ELR (cell line): ENCODE results near the gene BHLHE40.

ENCODE experiments used
- DNase-seq: peaks from one replicate; pipeline ENCODE4 v3.0.0-alpha.2; 2015; ENCODE audit warnings: low read depth

The BHLHE40 gene

DNA sequence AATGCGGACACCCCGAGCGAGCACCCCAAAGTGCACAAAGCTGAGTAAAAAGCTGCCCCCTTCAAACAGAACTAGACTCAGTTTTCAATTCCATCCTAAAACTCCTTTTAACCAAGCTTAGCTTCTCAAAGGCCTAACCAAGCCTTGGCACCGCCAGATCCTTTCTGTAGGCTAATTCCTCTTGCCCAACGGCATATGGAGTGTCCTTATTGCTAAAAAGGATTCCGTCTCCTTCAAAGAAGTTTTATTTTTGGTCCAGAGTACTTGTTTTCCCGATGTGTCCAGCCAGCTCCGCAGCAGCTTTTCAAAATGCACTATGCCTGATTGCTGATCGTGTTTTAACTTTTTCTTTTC is 5.3 kb downstream of the BHLHE40 start:
- DNase-seq: no peak

DNA sequence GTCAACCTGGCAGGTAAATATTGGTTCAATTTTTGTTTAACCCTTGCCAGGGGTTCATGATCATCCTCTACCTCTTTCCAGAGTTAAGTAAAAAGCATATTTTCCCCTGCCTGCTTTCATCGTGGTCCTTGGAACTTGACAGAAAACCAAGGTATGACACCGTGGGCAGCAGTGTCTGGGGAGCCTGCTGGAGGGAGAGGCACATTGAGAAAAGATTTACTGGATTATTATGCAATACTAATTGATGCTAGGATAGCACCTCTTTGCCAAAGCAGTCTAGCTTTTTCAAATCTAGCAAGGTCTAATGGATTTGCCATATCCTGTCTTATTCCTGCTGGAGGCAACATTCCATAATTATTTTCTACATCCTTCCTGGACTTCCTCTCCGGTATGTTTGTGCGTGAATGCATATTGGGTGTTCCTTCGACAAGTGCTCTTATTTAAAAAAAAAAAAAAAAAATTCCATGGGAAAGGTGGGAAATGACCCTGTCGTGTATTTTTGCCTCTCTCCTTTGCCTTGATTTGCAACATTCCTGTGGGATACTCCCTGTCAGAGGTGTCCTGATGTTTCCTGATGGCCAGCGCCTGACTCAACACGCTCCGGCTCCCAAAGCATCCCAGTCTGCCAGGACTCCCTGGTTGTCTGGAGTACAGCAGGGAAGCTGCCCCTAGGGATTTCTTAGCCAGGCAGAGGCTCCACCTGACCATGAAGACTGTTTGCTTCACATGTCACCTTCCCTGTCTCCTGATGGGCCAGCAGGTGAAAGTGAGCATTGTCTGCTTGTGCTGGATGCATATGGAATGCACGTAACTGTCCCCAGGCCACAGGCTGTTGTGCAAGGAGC is 6.3 kb downstream of the BHLHE40 start:
- DNase-seq: peak; percentile 79

DNA sequence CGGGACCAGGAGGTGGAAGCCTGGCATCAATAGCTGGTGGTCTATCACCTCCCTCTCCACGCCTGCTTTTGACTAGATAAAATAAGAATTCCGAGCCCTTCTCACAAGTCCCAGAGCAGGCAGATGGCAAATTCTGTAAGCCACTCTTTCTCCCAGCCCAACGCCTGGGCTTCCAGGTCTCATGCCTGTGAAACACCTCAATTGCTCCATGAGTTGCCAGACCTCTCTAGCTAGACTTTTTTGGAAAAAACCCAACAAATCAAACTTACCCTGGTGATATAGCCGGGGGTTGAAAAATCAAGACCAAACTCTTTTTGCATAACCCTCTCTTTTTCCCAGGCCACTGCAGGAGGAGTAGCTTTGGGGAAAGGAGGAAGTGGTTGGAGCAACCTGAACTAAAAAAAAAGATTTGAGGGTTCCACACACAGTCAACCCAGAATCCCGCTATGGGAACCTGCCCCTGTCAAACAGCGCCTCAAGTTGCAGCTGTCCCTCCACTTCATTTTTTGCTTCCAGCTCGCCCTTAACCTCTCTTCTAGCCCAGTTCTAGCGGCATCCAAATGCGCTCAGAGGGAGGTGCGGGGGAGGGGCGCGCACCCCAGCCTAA is 7.0 kb downstream of the BHLHE40 start:
- DNase-seq: peak; percentile 34

DNA sequence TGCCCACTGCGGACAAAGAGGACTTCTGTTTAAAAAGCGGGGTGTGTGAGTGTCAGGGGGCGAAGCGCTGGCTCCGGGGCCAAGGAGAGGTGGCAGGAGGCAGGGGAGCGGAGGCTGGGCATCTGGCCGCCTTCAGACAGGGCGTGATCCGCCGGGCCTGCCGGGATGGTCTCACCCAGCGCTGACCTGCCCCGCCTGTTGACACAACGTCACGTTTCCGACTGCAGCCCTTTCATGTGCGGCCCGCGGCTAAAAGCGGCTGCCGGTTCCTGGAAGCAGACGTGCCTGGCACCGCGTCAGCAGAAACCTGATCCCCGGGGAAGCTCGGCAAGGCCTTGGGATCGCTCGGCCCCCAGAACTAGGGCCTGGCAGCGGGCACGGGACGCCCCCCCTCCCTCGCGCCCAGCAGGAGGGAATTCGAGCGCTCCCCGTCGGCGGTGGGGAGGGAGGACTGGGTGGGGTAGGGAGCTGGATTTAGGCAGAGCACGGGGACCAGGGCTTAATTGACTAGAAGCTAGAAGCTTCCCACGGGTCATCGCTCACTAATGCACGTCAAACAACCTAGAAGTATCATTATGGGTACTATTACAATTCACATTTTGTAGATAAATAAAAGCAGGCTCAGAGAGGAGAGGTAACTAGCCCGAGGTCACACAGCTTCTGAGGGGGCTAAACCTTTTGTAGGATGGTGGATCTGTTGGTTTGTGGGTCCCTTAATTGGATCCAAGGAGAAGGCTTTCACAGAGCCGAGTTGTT is 7.7 kb downstream of the BHLHE40 start:
- peak; percentile 97 for DNase-seq

DNA sequence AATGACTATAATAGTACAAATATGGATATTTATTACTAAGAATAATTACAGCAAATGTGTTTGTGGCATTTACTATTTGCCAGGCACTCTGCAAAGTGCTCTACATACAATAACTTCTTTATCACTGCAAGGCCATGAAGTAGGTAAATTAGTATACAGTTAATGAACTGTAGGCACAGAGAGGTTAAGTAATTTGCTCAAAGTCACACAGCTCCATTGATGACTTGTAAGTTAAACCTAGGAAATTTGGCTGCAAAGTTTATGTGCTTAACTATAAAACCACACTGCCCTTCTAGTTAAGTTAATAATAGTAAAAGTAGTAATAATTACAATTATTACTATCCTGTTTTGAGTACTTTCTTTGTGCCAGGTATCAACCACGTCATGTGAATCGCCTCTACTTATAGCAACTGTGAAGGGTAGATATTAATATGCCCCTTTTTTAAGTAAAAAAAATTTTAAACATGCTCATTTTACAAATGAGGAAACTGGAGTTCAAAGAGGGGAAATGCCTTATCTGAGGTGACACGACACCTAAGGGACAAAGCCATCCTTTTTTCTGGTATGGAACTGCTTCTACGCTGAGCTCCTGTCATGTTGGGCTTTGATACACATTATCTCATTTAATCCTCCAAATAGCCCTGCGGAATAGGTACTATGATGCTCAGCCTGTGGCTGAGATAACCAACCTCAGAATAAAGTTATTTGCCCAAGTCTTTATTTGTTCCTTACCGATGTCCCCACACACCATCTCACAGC is 8.5 kb downstream of the BHLHE40 start:
- DNase-seq: no peak

DNA sequence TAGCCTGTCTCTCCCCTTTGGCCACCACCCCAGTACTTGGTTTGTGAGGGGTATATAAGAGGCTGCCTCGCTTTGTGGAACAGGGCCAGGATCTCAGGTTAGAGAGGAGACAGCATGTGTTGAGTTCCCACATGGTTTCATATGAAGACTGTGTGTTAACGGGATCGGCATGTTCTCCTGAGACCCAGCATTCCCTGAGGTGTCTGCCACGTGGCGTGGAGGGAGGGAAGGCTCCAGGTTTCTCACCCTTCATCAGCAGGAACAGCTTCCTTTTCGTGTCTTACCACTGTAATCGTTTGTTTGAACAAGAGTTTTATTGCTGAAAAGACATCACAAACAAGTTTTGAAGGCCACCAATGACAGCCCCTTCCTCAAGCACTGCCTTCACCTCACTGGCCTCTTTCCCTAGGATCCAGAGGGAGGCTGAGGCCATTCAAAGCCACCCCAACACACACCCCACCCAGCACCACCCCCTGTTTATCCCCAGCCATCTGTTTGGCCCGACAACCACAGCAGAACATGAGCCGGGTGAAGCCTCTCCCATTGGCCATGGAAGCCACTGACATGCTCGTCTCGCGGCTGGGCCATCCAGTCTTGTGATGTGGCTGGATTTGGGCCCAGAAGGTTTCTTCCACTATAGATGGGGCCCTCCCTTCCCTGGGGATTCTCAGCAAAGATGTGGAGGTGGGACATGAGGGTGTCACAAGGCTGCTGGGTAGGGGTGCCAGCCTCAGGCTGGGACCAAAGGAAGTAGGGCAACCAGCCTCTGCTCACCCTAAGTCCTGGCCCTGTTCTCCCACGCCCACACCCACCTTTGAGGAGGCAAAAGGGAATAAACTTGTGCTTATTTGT is 10.0 kb downstream of the BHLHE40 start:
- DNase-seq: no peak

DNA sequence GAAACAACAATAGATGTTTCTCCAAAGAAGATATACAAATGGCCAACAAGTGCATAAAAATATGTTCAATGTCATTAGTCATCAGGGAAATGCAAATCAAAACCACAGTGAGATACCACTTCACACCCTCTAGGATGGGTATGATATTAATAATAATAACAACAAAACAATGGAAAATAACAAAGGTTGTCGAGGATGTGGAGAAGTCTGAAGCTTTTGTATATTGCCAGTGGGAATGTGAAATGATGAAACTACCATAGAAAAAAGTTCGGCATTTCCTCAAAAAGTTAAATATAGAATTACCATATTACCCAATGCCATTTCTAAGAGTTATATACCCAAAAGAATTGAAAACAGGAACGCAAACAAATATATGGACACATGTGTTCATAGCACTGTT is 10.8 kb downstream of the BHLHE40 start:
- no peak for DNase-seq

DNA sequence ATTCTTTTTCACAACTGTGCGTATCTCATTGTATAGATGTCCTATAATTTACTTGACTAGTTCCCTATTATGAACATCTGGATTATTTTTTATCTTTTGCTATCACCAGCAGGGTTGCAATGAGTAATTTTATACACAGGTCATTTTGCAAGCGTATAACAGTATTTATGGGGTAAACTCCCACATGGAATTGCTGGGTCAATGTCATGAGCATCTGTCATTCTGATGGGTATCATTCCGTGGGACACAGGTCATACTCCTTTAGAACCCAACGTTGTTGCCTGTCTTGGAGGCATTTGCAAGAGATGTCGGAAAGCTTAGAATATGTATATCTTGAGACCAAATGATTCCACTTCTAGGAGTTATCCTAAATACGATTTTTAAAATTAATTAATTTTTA is 12.9 kb downstream of the BHLHE40 start:
- DNase-seq: no peak

DNA sequence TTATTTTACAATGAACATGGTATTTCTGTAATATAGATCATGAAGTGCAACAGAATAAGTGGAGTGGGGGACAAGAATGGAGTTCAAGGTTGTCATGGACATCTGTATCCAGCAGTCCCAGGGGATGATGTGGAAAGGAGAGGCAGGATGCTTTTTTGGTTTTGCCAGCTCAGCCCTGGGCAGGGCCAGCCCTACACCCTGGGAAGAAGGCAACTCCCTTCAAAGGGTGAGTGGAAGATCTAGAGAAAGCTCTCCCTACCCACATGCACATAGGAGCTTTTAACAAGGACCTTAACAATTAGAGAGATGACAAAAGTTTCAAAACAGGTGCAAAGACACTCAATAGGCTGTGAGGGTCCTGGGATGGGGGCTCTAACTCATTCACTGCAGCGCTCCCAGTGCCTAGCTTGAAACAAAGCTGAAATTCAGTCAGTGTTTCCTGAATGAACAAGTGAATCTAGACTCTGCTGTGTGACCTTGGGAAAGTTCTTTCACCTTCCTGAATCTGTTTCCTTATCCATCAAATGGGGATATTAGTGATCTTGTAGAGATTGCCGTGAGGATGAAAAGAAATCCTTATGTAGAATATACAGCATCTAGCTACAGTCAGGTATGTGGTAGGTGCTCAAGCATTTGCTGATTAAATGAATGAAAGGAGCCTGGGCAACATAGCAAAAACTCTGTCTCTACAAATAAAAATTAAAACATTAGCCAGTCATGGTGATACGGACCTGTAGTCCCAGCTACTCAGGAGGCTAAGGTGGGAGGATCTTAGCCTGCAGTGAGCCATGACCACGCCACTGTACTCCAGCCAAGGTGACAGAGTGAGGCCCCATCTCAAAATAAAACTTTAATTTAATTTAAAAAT is 14.3 kb downstream of the BHLHE40 start:
- DNase-seq: no peak

DNA sequence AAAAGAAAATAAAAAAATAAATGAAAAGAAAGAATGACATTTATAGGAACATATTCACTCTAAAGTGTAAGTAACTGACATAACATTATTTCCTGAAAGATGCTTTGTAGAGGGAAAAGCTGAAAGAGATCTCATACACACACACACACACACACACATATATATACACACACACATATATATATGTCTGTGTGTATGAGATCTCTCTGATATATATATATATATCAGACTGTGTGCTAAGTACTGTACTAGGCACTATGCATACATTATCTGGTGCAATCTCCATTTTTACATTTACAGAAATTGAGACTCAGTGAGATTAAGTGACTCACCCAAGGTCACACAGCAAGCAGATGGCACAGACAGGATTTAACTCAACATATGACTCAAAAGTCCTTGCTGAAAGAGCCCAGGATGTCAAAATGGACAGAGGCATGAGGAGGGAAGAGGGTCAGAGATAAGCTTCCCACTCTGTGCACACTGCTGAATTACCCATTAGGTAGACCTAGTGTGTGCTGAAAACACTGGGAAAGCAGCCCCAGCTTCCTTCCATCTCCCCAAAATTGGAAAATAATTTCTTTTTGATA is 15.0 kb downstream of the BHLHE40 start:
- DNase-seq: peak; percentile 88

DNA sequence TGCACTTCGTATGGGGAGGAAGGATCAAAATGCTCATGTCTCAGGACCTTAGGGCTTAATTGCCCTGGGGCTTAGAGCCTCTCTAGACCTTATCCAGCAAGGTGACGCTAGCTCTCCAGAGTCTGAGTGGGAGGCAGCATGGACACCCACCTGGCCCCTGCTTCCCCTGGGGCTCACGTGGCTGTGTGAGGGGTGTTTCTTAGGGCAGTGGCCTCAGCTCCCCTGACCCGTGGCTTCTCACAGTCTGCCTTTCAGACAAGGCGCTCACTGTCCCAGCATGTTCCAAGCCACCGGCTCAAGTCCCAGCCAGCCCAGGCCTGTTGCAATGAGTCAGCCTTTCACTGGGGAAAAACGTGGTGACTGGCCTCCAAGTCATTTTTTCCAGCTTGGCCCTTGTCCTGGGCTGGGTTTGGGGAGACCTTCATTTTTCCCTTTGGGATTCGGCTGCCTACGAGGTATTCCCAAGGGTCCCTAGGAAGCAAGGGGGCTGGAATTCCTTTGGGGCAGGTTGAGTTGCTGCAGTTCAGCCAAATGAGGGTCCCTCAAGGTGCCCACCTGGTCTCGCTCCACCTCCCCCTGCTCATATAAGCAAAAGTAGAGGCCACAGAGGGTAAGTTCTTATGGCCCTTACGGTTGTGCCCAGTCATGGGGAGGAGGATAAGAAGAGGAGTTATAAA is 15.7 kb downstream of the BHLHE40 start:
- DNase-seq: peak; percentile 94

DNA sequence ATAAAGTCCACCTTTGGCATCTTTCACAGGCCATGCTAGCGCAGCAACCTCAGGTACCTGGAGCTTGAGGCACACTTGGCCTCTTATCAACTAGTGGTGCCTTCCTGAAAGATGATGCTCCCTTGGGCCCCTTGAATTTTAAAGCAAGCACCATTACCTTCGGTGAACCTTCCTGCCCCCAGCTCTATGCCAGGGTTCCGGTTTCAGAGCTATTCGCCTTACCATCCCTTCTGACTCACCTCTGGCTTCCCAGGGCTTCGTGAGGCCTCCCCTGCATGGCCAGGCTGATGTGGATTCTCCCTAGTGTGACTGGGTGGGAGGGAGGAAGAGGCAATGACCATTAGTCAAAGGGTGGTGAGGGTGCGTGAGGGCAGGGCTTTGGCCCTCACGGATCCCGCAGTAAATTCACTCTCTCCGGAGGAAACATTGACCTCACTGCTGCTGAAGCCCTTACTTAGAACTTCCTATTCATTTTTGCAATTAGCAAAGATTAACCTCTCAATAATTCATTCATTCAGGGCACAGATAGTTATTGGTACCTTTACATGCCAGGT is 16.3 kb downstream of the BHLHE40 start:
- DNase-seq: peak; percentile 96

DNA sequence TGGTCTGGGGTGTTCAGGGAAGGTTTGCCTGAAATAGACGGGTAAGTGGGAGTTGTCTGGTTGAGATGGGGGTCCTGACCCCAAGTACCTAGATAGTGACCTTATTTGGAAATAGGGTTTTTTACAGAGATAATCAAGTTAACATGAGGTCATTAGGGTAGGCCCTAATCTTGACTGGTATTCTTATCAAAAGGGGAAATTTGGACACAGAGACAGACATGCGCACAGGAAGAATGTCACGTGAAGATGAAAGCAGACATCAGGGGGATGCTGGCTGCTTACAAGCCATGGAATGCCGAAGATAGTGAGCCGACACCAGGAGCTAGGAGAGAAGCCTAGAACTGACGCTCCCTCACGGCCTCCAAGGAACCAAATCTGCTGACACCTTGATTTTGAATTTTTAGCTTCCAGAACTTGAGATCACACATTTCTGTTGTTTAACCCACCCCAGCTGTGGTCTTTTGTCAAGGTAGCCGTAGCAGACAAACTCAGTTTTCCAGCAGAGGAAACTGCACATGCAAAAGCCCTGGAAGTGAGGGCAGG is 17.1 kb downstream of the BHLHE40 start:
- DNase-seq: no peak

DNA sequence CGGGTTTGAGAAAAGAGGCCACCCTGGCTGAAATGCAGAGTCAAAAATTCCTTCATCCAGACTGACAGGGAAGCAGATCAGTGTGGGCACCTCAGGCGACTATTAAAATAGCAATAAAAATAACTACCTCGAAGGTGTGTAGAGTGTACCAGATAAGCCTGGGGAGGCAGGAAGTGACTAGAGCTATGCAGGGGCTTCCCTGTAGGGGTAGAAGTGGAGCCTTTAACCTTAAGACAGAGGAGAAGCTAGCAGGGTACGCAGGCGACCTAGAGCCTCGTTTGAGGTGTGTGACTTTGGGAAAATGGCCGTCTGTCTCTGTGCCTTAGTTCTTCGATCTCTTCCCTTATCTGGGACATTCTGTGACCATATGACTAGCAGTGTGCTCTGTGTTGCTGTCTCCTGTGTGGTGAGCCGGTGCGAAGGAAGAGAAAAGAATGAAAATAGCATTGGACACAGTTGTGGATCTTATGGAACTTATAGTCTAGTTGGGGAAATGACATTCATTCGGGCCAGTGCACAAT is 17.6 kb downstream of the BHLHE40 start:
- no peak for DNase-seq

DNA sequence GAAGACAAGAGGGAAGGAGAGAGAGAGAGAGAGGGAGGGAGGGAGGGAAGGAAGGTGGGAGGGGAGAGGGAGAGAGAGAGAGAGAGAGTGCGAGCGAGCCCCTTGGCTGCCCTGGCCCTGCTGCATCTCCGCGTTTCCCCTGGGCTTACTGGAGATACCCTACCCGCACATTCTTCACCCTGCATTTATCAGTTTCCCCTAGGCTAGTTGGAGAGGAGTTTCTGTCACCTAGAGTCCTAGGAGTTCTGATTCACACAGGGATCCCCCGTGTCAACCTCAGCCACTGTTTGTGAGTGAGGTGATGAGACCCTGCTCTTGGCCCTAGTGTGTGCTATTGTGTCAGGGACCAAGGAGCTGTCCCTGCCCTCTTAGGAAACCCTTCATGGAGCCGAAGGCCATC is 18.7 kb downstream of the BHLHE40 start:
- DNase-seq: no peak

DNA sequence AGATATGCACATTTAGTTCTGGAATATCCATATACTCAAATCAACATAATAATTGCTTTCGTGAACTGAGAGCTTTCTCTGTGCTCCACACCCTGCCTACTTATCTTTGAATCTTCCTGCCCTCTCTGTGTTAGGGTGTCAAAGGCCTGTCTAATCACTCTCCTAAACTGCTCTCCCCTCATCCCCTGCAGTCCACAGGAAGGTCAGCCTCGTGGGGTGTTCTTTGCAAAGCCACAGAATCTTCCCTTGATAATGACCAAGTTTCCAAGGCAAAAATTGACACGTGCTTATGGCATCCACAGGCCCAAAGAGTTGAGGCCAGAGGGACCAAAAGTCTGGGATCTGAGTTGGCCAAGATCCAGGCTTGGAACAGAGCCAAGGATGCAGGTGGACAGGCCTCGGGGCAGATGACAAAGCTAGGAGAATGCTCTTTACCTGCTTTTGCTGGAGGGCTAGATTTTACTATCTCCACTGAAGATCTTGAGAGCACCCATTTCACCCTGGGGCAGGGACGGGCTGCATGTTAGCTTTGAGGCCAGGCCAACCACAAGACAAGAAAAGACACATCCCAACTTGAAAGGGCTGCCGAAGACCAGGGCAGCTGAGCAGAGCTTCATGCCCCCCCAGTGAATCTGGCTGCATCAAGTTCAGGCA is 20.4 kb downstream of the BHLHE40 start:
- DNase-seq: no peak

DNA sequence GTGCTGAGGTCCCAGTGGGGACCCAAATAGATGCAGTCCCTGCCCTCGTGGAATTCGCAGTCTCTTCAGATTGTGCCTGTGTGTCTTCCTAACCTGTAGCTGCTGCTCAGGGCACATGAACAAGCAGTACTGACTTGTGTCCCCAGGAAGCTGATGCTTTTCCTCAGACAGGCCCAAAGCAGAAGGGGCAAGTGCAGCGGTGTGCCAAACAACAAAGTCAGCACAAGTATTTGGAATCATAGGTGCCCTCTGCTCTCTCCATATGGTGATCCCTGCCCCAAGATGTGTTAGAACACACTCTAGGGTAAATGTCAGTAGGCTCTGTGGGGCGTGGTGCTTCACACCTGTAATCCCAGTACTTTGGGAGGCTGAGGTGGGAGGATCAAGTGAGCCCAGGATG is 21.9 kb downstream of the BHLHE40 start:
- DNase-seq: no peak

DNA sequence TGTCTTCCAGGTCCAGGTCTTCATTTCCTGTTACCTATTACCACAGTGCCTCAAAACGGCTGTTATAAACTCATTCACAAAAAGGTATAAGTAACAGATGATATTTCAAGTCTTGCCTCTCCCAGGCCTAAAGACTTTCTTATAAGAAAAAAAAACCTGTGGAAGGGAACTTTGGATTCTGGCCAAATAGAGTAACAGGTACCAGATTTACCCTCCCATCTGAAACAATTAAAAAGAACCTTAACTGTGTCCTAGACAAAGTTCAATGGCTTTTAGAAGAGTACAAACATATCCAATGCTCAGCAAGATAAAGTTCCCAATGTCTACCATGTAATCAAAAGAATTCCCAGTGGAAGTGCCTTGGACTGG is 22.6 kb downstream of the BHLHE40 start:
- DNase-seq: no peak
